Measurements from ENCODE around the gene SECISBP2.

SECISBP2 gene

GRCh38 chr9:89390578-89391116 lies 72.3 kb downstream of the SECISBP2 start:
- DNase-seq = no peak
- no peak overlapping the region for H3K23ac ChIP-seq (ENCODE audit: low read length)
- WGBS (ENCODE audit: extremely low coverage, insufficient coverage, insufficient read length) = no CpG with 5 or more reads among the region's 5 CpGs

GRCh38 chr9:89391585-89391984 lies 73.3 kb downstream of the SECISBP2 start:
- H2BK12ac ChIP-seq (ENCODE audit: low read length) = no peak overlapping the region
- H3K4me2 ChIP-seq (ENCODE audit: low read length) = no peak overlapping the region
- H3K14ac ChIP-seq (ENCODE audit: low read length) = no peak overlapping the region
- H2BK120ac ChIP-seq (ENCODE audit: insufficient read depth, low read length, poor library complexity) = no peak overlapping the region
- no peak overlapping the region for H2BK5ac ChIP-seq (ENCODE audit: low read depth, low read length, poor library complexity)
- no peak overlapping the region for H3K23ac ChIP-seq (ENCODE audit: low read length)
- no peaks in the 10 kb centered on the region for H3K79me1 ChIP-seq (ENCODE audit: low read length)
- H3K79me2 ChIP-seq (ENCODE audit: control insufficient read depth, insufficient read depth, low read length, poor library complexity) = no peaks in the 10 kb centered on the region
- no peak overlapping the region for H3K9ac ChIP-seq (ENCODE audit: low read length)
- no peaks in the 10 kb centered on the region for H3K4me1 ChIP-seq (ENCODE audit: control insufficient read depth in 1 of 2, insufficient read depth in 2 of 2, low read length in 2 of 2)
- no peak overlapping the region for H4K91ac ChIP-seq (ENCODE audit: low read depth, low read length)
- H2AK5ac ChIP-seq (ENCODE audit: low read length) = no peak overlapping the region
- WGBS (ENCODE audit: extremely low coverage, insufficient coverage, insufficient read length) = no CpG with 5 or more reads among the region's 6 CpGs
- no peak overlapping the region for H3K4ac ChIP-seq (ENCODE audit: low read depth, low read length)
- no peak overlapping the region for H4K12ac ChIP-seq (ENCODE audit: low read depth, low read length)
- DNase-seq = no peak
- H3K36me3 ChIP-seq (ENCODE audit: control insufficient read depth in 1 of 2, insufficient read depth in 2 of 2, low read length in 2 of 2) = peaks cover 7 to 14% of the 10 kb centered on the region in 2 experiments
- no peaks in the 10 kb centered on the region for H3K9me3 ChIP-seq (ENCODE audit: insufficient read depth, low read depth, low read length)
- no peak overlapping the region for H4K8ac ChIP-seq (ENCODE audit: low read depth, low read length)
- no peak overlapping the region for H3K27ac ChIP-seq (ENCODE audit: low read depth, low read length)
- no peak overlapping the region for H3K18ac ChIP-seq (ENCODE audit: low read length)
- H2AFZ ChIP-seq (ENCODE audit: insufficient read depth, low read length, poor library complexity) = no peak overlapping the region
- H3K27me3 ChIP-seq (ENCODE audit: insufficient read depth, low read length) = no peaks in the 10 kb centered on the region
- H3K4me3 ChIP-seq (ENCODE audit: low read depth, low read length) = no peak overlapping the region

More at GRCh38 chr9:89390578-89391116, 72.3 kb downstream of the SECISBP2 start:
- no peaks in the 10 kb centered on the region for H3K79me1 ChIP-seq (ENCODE audit: low read length)
- no peaks in the 10 kb centered on the region for H3K4me1 ChIP-seq (ENCODE audit: control insufficient read depth in 1 of 2, insufficient read depth in 2 of 2, low read length in 2 of 2)
- H2AK5ac ChIP-seq (ENCODE audit: low read length) = no peak overlapping the region
- H3K14ac ChIP-seq (ENCODE audit: low read length) = no peak overlapping the region
- no peaks in the 10 kb centered on the region for H3K27me3 ChIP-seq (ENCODE audit: insufficient read depth, low read length)
- no peak overlapping the region for H3K9ac ChIP-seq (ENCODE audit: low read length)
- no peak overlapping the region for H3K27ac ChIP-seq (ENCODE audit: low read depth, low read length)
- no peak overlapping the region for H3K4me3 ChIP-seq (ENCODE audit: low read depth, low read length)
- no peak overlapping the region for H3K4me2 ChIP-seq (ENCODE audit: low read length)
- no peak overlapping the region for H2BK120ac ChIP-seq (ENCODE audit: insufficient read depth, low read length, poor library complexity)
- H2AFZ ChIP-seq (ENCODE audit: insufficient read depth, low read length, poor library complexity) = no peak overlapping the region
- H4K8ac ChIP-seq (ENCODE audit: low read depth, low read length) = no peak overlapping the region
- H3K36me3 ChIP-seq (ENCODE audit: control insufficient read depth in 1 of 2, insufficient read depth in 2 of 2, low read length in 2 of 2) = peaks cover 0 to 12% of the 10 kb centered on the region in 2 experiments
- H3K4ac ChIP-seq (ENCODE audit: low read depth, low read length) = no peak overlapping the region
- no peak overlapping the region for H2BK12ac ChIP-seq (ENCODE audit: low read length)
- H3K18ac ChIP-seq (ENCODE audit: low read length) = no peak overlapping the region
- H4K12ac ChIP-seq (ENCODE audit: low read depth, low read length) = no peak overlapping the region
- no peaks in the 10 kb centered on the region for H3K9me3 ChIP-seq (ENCODE audit: insufficient read depth, low read depth, low read length)
- H3K79me2 ChIP-seq (ENCODE audit: control insufficient read depth, insufficient read depth, low read length, poor library complexity) = no peaks in the 10 kb centered on the region
- H4K91ac ChIP-seq (ENCODE audit: low read depth, low read length) = no peak overlapping the region
- H2BK5ac ChIP-seq (ENCODE audit: low read depth, low read length, poor library complexity) = no peak overlapping the region

- Histone ChIP-seq H3K23ac (ENCODE audit: low read length) (no peak overlapping the region), H3K9ac (ENCODE audit: low read length) (no peak overlapping the region), H4K8ac (ENCODE audit: low read depth, low read length) (no peak overlapping the region), H3K4me1 (ENCODE audit: control insufficient read depth in 1 of 2, insufficient read depth in 2 of 2, low read length in 2 of 2) (no peaks in the 10 kb centered on the region), H3K27ac (ENCODE audit: low read depth, low read length) (no peak overlapping the region), H3K4ac (ENCODE audit: low read depth, low read length) (no peak overlapping the region), H3K18ac (ENCODE audit: low read length) (no peak overlapping the region), H2AFZ (ENCODE audit: insufficient read depth, low read length, poor library complexity) (no peak overlapping the region), H3K27me3 (ENCODE audit: insufficient read depth, low read length) (no peaks in the 10 kb centered on the region), H3K14ac (ENCODE audit: low read length) (no peak overlapping the region), H2BK120ac (ENCODE audit: insufficient read depth, low read length, poor library complexity) (no peak overlapping the region), H3K79me2 (ENCODE audit: control insufficient read depth, insufficient read depth, low read length, poor library complexity) (no peaks in the 10 kb centered on the region), H4K91ac (ENCODE audit: low read depth, low read length) (no peak overlapping the region), H3K36me3 (ENCODE audit: control insufficient read depth in 1 of 2, insufficient read depth in 2 of 2, low read length in 2 of 2) (peaks cover 7 to 9% of the 10 kb centered on the region in 2 experiments), H3K79me1 (ENCODE audit: low read length) (no peaks in the 10 kb centered on the region), H2BK12ac (ENCODE audit: low read length) (no peak overlapping the region), H3K4me2 (ENCODE audit: low read length) (no peak overlapping the region), H4K12ac (ENCODE audit: low read depth, low read length) (no peak overlapping the region), H2AK5ac (ENCODE audit: low read length) (no peak overlapping the region), H3K9me3 (ENCODE audit: insufficient read depth, low read depth, low read length) (no peaks in the 10 kb centered on the region), H3K4me3 (ENCODE audit: low read depth, low read length) (no peak overlapping the region), H2BK5ac (ENCODE audit: low read depth, low read length, poor library complexity) (no peak overlapping the region)
- no peak for DNase-seq
- WGBS (ENCODE audit: extremely low coverage, insufficient coverage, insufficient read length) = no CpG with 5 or more reads among the region's 12 CpGs
Measured at GRCh38 chr9:89394412-89394811, 76.1 kb downstream of the SECISBP2 start.

GRCh38 chr9:89395931-89396710 lies 77.8 kb downstream of the SECISBP2 start:
- Histone ChIP-seq H3K4me1 (ENCODE audit: control insufficient read depth in 1 of 2, insufficient read depth in 2 of 2, low read length in 2 of 2) (no peaks in the 10 kb centered on the region), H3K9me3 (ENCODE audit: insufficient read depth, low read depth, low read length) (no peaks in the 10 kb centered on the region), H2BK120ac (ENCODE audit: insufficient read depth, low read length, poor library complexity) (no peak overlapping the region), H3K79me2 (ENCODE audit: control insufficient read depth, insufficient read depth, low read length, poor library complexity) (no peaks in the 10 kb centered on the region), H4K91ac (ENCODE audit: low read depth, low read length) (no peak overlapping the region), H2AK5ac (ENCODE audit: low read length) (no peak overlapping the region), H3K18ac (ENCODE audit: low read length) (no peak overlapping the region), H2AFZ (ENCODE audit: insufficient read depth, low read length, poor library complexity) (no peak overlapping the region), H3K4me2 (ENCODE audit: low read length) (no peak overlapping the region), H3K79me1 (ENCODE audit: low read length) (no peaks in the 10 kb centered on the region), H3K27ac (ENCODE audit: low read depth, low read length) (no peak overlapping the region), H3K4ac (ENCODE audit: low read depth, low read length) (no peak overlapping the region), H3K36me3 (ENCODE audit: control insufficient read depth in 1 of 2, insufficient read depth in 2 of 2, low read length in 2 of 2) (peaks cover 3 to 7% of the 10 kb centered on the region in 2 experiments), H3K23ac (ENCODE audit: low read length) (no peak overlapping the region), H3K9ac (ENCODE audit: low read length) (no peak overlapping the region), H3K14ac (ENCODE audit: low read length) (no peak overlapping the region), H4K12ac (ENCODE audit: low read depth, low read length) (no peak overlapping the region), H2BK5ac (ENCODE audit: low read depth, low read length, poor library complexity) (no peak overlapping the region), H2BK12ac (ENCODE audit: low read length) (no peak overlapping the region), H3K4me3 (ENCODE audit: low read depth, low read length) (no peak overlapping the region), H3K27me3 (ENCODE audit: insufficient read depth, low read length) (no peaks in the 10 kb centered on the region), H4K8ac (ENCODE audit: low read depth, low read length) (no peak overlapping the region)
- no peak for DNase-seq
- no CpG with 5 or more reads among the region's 11 CpGs for WGBS (ENCODE audit: extremely low coverage, insufficient coverage, insufficient read length)
